ENCODE measurements around the gene MYOM3.
"Not testable (repeated sequence)": the region's sequence is repeated elsewhere in the genome, so short reads cannot be mapped to it uniquely, and the experiment has no call there.

Gene MYOM3

GRCh38 chr1:24043345-24044032 is 68.4 kb downstream of the MYOM3 start:
- peaks cover 10% of the 10 kb centered on the region for H3K4me1 ChIP-seq (ENCODE audit: insufficient read depth, insufficient read length)
- DNase-seq (ENCODE audit: low read depth, low spot score) = no peak
- H3K4me3 ChIP-seq (ENCODE audit: insufficient read length, low read depth) = no peak overlapping the region
- no peaks in the 10 kb centered on the region for H3K9me3 ChIP-seq (ENCODE audit: insufficient read depth, low read length)
- H3K36me3 ChIP-seq (ENCODE audit: insufficient read depth, insufficient read length, low read length) = no peaks in the 10 kb centered on the region
- no peak for TF ChIP-seq SUZ12 (IDR thresholded peaks at IDR 0.05; ENCODE audit: extremely low read depth, insufficient read depth, insufficient read length)
- TF ChIP-seq ZNF274 (IDR thresholded peaks at IDR 0.05; ENCODE audit: low read depth, low read length) = no peak
- TF ChIP-seq YY1 (IDR thresholded peaks at IDR 0.05; ENCODE audit: insufficient read depth, insufficient read length) = no peak
- H3K9ac ChIP-seq (ENCODE audit: insufficient read length, low read depth) = no peak overlapping the region
- H3K27me3 ChIP-seq (ENCODE audit: insufficient read depth, insufficient read length) = no peaks in the 10 kb centered on the region

GRCh38 chr1:24042315-24042714 is 69.6 kb downstream of the MYOM3 start:
- H3K4me3 ChIP-seq (ENCODE audit: insufficient read length, low read depth) = no peak overlapping the region
- no peak for DNase-seq (ENCODE audit: low read depth, low spot score)
- no peaks in the 10 kb centered on the region for H3K9me3 ChIP-seq (ENCODE audit: insufficient read depth, low read length)
- no peaks in the 10 kb centered on the region for H3K27me3 ChIP-seq (ENCODE audit: insufficient read depth, insufficient read length)
- no peaks in the 10 kb centered on the region for H3K36me3 ChIP-seq (ENCODE audit: insufficient read depth, insufficient read length, low read length)
- H3K4me1 ChIP-seq (ENCODE audit: insufficient read depth, insufficient read length) = peaks cover 10% of the 10 kb centered on the region
- TF ChIP-seq ZNF274 (IDR thresholded peaks at IDR 0.05; ENCODE audit: low read depth, low read length) = no peak
- no peak for TF ChIP-seq SUZ12 (IDR thresholded peaks at IDR 0.05; ENCODE audit: extremely low read depth, insufficient read depth, insufficient read length)
- TF ChIP-seq YY1 (IDR thresholded peaks at IDR 0.05; ENCODE audit: insufficient read depth, insufficient read length) = no peak
- H3K9ac ChIP-seq (ENCODE audit: insufficient read length, low read depth) = no peak overlapping the region

DNA sequence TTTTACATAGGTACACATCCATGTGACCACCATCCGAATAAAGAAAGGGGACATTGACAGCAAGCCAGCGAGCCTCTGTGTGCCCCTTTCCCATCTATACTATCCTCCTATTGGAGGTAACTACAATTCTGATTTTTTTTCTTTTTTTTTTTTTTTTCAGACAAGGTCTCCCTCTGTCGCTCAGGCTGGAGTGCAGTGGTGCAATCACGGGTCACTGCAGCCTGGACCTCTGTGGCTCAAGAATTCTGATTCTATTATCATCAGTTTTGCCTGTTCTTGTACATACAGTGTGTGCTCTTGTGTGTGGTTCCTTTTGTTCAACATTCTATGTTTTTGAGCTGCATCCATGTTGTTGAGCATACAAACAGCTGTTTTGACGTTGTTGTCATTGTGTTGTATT is 75.8 kb downstream of the MYOM3 start:
- peaks cover 8% of the 10 kb centered on the region; the same call in 1 of the 2 replicates for H3K9me3 ChIP-seq (ENCODE audit: insufficient read depth, low read length)
- H3K4me1 ChIP-seq (ENCODE audit: insufficient read depth, insufficient read length) = no peaks in the 10 kb centered on the region
- DNase-seq (ENCODE audit: low read depth, low spot score) = no peak
- H3K4me3 ChIP-seq (ENCODE audit: insufficient read length, low read depth) = no peak overlapping the region
- TF ChIP-seq SUZ12 (IDR thresholded peaks at IDR 0.05; ENCODE audit: extremely low read depth, insufficient read depth, insufficient read length) (no peak), YY1 (IDR thresholded peaks at IDR 0.05; ENCODE audit: insufficient read depth, insufficient read length) (no peak)
- no peaks in the 10 kb centered on the region for H3K36me3 ChIP-seq (ENCODE audit: insufficient read depth, insufficient read length, low read length)
- no peak overlapping the region for H3K9ac ChIP-seq (ENCODE audit: insufficient read length, low read depth)
- H3K27me3 ChIP-seq (ENCODE audit: insufficient read depth, insufficient read length) = no peaks in the 10 kb centered on the region

DNA sequence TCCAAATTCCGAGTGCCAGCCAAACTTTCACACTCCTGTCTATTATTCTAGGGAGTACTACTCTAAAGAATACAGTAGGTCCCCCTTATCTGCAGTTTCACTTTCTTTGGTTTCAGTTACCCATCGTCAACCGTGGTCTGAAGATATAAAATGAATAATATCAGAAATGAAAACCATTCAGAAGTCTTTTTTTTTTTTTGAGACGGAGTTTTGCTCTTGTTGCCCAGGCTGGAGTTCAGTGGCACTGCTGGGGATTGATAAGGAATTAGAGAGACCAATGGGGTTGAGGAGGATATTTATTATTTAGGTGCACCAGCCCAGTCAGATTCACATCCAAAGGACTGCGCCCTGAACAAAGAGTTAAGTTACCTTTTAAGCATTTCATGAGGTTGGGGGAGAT is 79.0 kb downstream of the MYOM3 start:
- Histone ChIP-seq H3K9ac (ENCODE audit: insufficient read length, low read depth) (no peak overlapping the region), H3K36me3 (ENCODE audit: insufficient read depth, insufficient read length, low read length) (no peaks in the 10 kb centered on the region), H3K4me3 (ENCODE audit: insufficient read length, low read depth) (no peak overlapping the region), H3K27me3 (ENCODE audit: insufficient read depth, insufficient read length) (no peaks in the 10 kb centered on the region), H3K4me1 (ENCODE audit: insufficient read depth, insufficient read length) (no peaks in the 10 kb centered on the region), H3K9me3 (ENCODE audit: insufficient read depth, low read length) (peaks cover 8% of the 10 kb centered on the region; the same call in 1 of the 2 replicates)
- TF ChIP-seq YY1 (IDR thresholded peaks at IDR 0.05; ENCODE audit: insufficient read depth, insufficient read length) (no peak), SUZ12 (IDR thresholded peaks at IDR 0.05; ENCODE audit: extremely low read depth, insufficient read depth, insufficient read length) (no peak), ZNF274 (IDR thresholded peaks at IDR 0.05; ENCODE audit: low read depth, low read length) (no peak)
- DNase-seq (ENCODE audit: low read depth, low spot score) = no peak

DNA sequence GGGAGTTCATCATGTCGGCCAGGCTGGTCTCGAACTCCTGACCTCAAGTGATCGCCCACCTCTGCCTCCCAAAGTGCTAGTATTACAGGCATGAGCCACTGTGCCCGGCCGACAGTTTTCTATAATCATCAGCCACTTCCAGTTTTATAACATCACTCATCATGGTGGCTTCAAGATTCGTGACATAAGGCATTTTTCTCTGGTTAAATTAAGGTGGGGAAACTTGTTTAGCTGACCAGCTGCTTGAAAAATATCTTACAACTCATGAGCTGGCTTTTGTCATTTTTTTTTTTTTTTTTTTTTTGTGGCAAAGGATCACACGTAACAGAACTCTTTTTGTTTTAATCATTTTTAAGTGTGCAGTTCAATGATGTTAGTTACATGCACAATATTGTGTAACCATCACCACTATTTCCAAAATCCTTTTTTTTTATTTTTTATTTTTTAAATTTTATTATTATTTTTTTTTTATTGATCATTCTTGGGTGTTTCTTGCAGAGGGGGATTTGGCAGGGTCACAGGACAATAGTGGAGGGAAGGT is 80.9 kb downstream of the MYOM3 start:
- H3K27me3 ChIP-seq (ENCODE audit: insufficient read depth, insufficient read length); DNase-seq (ENCODE audit: low read depth, low spot score); H3K9me3 ChIP-seq (ENCODE audit: insufficient read depth, low read length): not testable (repeated sequence)

GRCh38 chr1:24027838-24028468 is 84.0 kb downstream of the MYOM3 start:
- DNase-seq (ENCODE audit: low read depth, low spot score) = no peak
- TF ChIP-seq YY1 (IDR thresholded peaks at IDR 0.05; ENCODE audit: insufficient read depth, insufficient read length) (no peak), SUZ12 (IDR thresholded peaks at IDR 0.05; ENCODE audit: extremely low read depth, insufficient read depth, insufficient read length) (no peak), ZNF274 (IDR thresholded peaks at IDR 0.05; ENCODE audit: low read depth, low read length) (no peak)

More for the DNA sequence above, 80.9 kb downstream of the MYOM3 start:
- not testable (repeated sequence) for H3K9ac ChIP-seq (ENCODE audit: insufficient read length, low read depth); H3K36me3 ChIP-seq (ENCODE audit: insufficient read depth, insufficient read length, low read length); H3K4me3 ChIP-seq (ENCODE audit: insufficient read length, low read depth); H3K4me1 ChIP-seq (ENCODE audit: insufficient read depth, insufficient read length)

GRCh38 chr1:24022581-24023361 is 89.2 kb downstream of the MYOM3 start:
- no peak overlapping the region for H3K9ac ChIP-seq (ENCODE audit: insufficient read length, low read depth)
- H3K4me1 ChIP-seq (ENCODE audit: insufficient read depth, insufficient read length) = peaks cover 15% of the 10 kb centered on the region
- H3K9me3 ChIP-seq (ENCODE audit: insufficient read depth, low read length) = no peaks in the 10 kb centered on the region
- DNase-seq (ENCODE audit: low read depth, low spot score) = no peak
- no peaks in the 10 kb centered on the region for H3K36me3 ChIP-seq (ENCODE audit: insufficient read depth, insufficient read length, low read length)
- TF ChIP-seq SUZ12 (IDR thresholded peaks at IDR 0.05; ENCODE audit: extremely low read depth, insufficient read depth, insufficient read length) (no peak), YY1 (IDR thresholded peaks at IDR 0.05; ENCODE audit: insufficient read depth, insufficient read length) (no peak), ZNF274 (IDR thresholded peaks at IDR 0.05; ENCODE audit: low read depth, low read length) (no peak)
- no peaks in the 10 kb centered on the region for H3K27me3 ChIP-seq (ENCODE audit: insufficient read depth, insufficient read length)
- no peak overlapping the region for H3K4me3 ChIP-seq (ENCODE audit: insufficient read length, low read depth)

More at GRCh38 chr1:24027838-24028468, 84.0 kb downstream of the MYOM3 start:
- no peaks in the 10 kb centered on the region for H3K27me3 ChIP-seq (ENCODE audit: insufficient read depth, insufficient read length)
- H3K36me3 ChIP-seq (ENCODE audit: insufficient read depth, insufficient read length, low read length) = no peaks in the 10 kb centered on the region
- H3K4me3 ChIP-seq (ENCODE audit: insufficient read length, low read depth) = no peak overlapping the region
- H3K9me3 ChIP-seq (ENCODE audit: insufficient read depth, low read length) = peaks cover 4% of the 10 kb centered on the region; the same call in 1 of the 2 replicates
- H3K9ac ChIP-seq (ENCODE audit: insufficient read length, low read depth) = no peak overlapping the region
- H3K4me1 ChIP-seq (ENCODE audit: insufficient read depth, insufficient read length) = no peaks in the 10 kb centered on the region
